ENCODE measurements around the gene NPDC1. TPM values are rescaled to one million over a fixed set of nuclear protein-coding genes. Genes with fewer than 3 reads are reported as not detected.

Gene NPDC1
- polyA plus RNA-seq, 3 donors, result 0.51 to 2.7 TPM; not detected in 1

DNA sequence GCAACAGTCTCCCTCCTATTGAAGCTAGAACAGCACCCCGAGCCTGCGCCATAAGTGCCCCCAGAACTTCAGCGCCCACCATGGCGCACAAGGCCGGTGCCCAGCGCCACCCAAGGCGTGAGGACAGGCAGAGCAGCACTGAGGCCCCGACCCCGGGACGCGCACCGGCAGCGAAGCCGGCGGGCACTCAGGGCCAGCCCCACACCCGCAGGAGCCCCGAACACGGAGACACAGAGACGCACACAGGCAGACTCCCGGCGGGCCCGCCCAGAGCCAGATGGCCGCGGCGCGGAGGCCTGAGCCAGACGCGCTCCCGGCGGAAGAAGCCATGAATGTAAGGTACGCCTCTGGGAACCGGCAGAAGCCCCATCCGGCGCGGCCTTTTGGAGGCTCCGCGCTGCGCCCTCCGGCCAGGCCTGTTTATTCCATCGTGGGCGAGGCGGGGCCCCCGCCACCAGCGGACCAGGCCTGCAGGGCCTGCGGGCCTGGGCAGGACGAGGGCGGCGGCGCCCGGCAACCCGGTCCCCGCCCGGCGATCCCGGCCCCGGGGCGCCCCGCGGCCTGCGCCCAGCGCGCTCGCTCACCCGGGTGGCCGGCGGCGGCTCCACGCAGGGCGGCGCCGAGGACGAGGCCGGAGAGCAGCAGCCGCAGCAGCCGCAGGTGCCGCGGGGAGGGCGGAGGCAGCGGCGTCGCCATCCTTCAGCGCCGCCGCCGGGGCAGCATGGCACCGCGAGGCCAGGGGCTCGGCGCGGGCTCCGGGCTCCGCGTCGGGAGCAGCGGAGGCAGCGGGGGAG lies 486 bp downstream of the NPDC1 start:
- Mint-ChIP-seq H3K27me3 (ENCODE audit: low read depth in 3 of 3) (peaks cover 61 to 74% (median 72%) of the 10 kb centered on the region in 3 donors), H3K4me1 (peaks cover 13% of the 10 kb centered on the region), H3K36me3 (peaks cover 1 to 4% of the 10 kb centered on the region in 2 donors), H3K4me3 (peak overlapping the region; percentile 52 to 85), H3K27ac (no peak overlapping the region), H3K9me3 (peaks cover 0 to 10% (median 2%) of the 10 kb centered on the region in 7 donors)
- TF ChIP-seq, protein P1, sequence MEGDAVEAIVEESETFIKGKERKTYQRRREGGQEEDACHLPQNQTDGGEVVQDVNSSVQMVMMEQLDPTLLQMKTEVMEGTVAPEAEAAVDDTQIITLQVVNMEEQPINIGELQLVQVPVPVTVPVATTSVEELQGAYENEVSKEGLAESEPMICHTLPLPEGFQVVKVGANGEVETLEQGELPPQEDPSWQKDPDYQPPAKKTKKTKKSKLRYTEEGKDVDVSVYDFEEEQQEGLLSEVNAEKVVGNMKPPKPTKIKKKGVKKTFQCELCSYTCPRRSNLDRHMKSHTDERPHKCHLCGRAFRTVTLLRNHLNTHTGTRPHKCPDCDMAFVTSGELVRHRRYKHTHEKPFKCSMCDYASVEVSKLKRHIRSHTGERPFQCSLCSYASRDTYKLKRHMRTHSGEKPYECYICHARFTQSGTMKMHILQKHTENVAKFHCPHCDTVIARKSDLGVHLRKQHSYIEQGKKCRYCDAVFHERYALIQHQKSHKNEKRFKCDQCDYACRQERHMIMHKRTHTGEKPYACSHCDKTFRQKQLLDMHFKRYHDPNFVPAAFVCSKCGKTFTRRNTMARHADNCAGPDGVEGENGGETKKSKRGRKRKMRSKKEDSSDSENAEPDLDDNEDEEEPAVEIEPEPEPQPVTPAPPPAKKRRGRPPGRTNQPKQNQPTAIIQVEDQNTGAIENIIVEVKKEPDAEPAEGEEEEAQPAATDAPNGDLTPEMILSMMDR (IDR thresholded peaks at IDR 0.05), result no peak
- peaks cover 23 to 69% of the 10 kb centered on the region in 2 donors for H3K27me3 ChIP-seq (ENCODE audit: control insufficient read depth in 2 of 2, insufficient read depth in 2 of 2, low read length in 2 of 2)
- H3K79me2 ChIP-seq (ENCODE audit: insufficient read depth, low read length), result no peaks in the 10 kb centered on the region
- H4K20me1 ChIP-seq (ENCODE audit: insufficient read depth, low read length), result peaks cover 10% of the 10 kb centered on the region
- peak overlapping the region; percentile 76 for H3K4me2 ChIP-seq (replicated peaks; ENCODE audit: extremely low read depth, low read length, poor library complexity, severe bottlenecking)
- no peak overlapping the region for H3K9ac ChIP-seq (ENCODE audit: insufficient read depth, low read length, poor library complexity, severe bottlenecking)
- H2AFZ ChIP-seq (ENCODE audit: insufficient read depth, low read depth, low read length, poor library complexity, severe bottlenecking), result peak overlapping the region; percentile 50
- no peak for DNase-seq
- no peaks in the 10 kb centered on the region for H3K36me3 ChIP-seq (replicated peaks in 1 of 2; ENCODE audit: control insufficient read depth in 1 of 2, insufficient read depth in 2 of 2, low read length in 2 of 2)
- intact Hi-C loops (cut with micrococcal nuclease), result no loop called here
- no peak overlapping the region for H3K27ac ChIP-seq (ENCODE audit: low read depth in 1 of 2, low read length in 2 of 2)
- peaks cover 18 to 30% of the 10 kb centered on the region in 2 donors for H3K4me1 ChIP-seq (ENCODE audit: control insufficient read depth in 1 of 2, insufficient read depth in 2 of 2, low read length in 2 of 2)
- H3K4me3 ChIP-seq (replicated peaks in 1 of 3; ENCODE audit: low read depth in 2 of 3, low read length in 3 of 3), result peak overlapping the region in 2 of 3 experiments; percentile 7 to 66
- WGBS (ENCODE audit: insufficient coverage), result 2% methylated on average over 96 of the region's 96 CpGs
- peaks cover 0 to 13% of the 10 kb centered on the region in 2 donors for H3K9me3 ChIP-seq (replicated peaks in 1 of 2; ENCODE audit: control insufficient read depth in 1 of 2, insufficient read depth in 1 of 2, low read length in 2 of 2)

DNA sequence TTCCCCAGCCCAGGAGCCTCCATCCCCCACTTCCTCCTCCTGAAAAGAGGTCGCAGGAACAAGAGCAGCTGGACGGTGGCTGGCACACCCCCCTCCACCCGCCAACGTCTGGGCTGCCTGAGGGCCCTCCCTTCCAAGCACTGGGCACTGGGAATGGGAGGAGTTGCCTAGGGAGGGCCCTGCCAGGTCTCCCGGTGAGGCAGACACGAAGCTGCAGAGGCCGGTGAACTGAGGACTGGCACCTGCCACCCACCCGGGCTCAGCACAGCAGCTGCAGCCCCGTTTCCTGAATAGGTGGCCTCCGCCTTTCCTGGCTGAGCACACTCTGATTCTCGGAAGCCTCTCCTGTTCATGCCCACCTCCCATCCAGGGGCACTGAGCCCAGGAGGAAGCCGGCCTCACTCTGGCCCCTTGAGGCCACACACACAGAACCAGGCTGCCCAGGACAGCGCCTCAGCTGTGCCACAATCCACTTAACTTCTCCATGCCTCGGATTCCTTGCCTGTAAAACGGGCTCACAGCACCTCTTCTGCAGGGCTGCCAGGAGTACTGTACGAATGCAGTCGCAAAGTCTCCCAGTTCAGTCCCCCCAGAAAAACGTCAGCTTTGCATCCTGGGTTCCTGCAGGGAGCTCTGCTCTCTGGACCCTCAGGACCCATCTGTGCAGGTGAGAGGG lies 1.3 kb downstream of the NPDC1 start:
- Mint-ChIP-seq H3K9me3 (peaks cover 0 to 10% (median 2%) of the 10 kb centered on the region in 7 donors), H3K4me3 (peak overlapping the region in 1 of 2 donors; percentile 85), H3K27ac (peak overlapping the region in 1 of 7 donors; percentile 18), H3K36me3 (peaks cover 1 to 4% of the 10 kb centered on the region in 2 donors), H3K27me3 (ENCODE audit: low read depth in 3 of 3) (peaks cover 52 to 66% (median 65%) of the 10 kb centered on the region in 3 donors), H3K4me1 (peaks cover 13% of the 10 kb centered on the region)
- no peak overlapping the region for H3K9ac ChIP-seq (ENCODE audit: insufficient read depth, low read length, poor library complexity, severe bottlenecking)
- TF ChIP-seq, protein P1 (IDR thresholded peaks at IDR 0.05), result no peak
- no peak overlapping the region for H3K4me2 ChIP-seq (replicated peaks; ENCODE audit: extremely low read depth, low read length, poor library complexity, severe bottlenecking)
- peaks cover 18 to 30% of the 10 kb centered on the region in 2 donors for H3K4me1 ChIP-seq (ENCODE audit: control insufficient read depth in 1 of 2, insufficient read depth in 2 of 2, low read length in 2 of 2)
- H3K9me3 ChIP-seq (replicated peaks in 1 of 2; ENCODE audit: control insufficient read depth in 1 of 2, insufficient read depth in 1 of 2, low read length in 2 of 2), result peaks cover 0 to 13% of the 10 kb centered on the region in 2 donors
- H3K27ac ChIP-seq (ENCODE audit: low read depth in 1 of 2, low read length in 2 of 2), result no peak overlapping the region
- WGBS (ENCODE audit: insufficient coverage), result 5% methylated on average over 17 of the region's 18 CpGs
- intact Hi-C loops (cut with micrococcal nuclease), result no loop called here
- H4K20me1 ChIP-seq (ENCODE audit: insufficient read depth, low read length), result peaks cover 11% of the 10 kb centered on the region
- no peaks in the 10 kb centered on the region for H3K79me2 ChIP-seq (ENCODE audit: insufficient read depth, low read length)
- H2AFZ ChIP-seq (ENCODE audit: insufficient read depth, low read depth, low read length, poor library complexity, severe bottlenecking), result no peak overlapping the region
- no peaks in the 10 kb centered on the region for H3K36me3 ChIP-seq (replicated peaks in 1 of 2; ENCODE audit: control insufficient read depth in 1 of 2, insufficient read depth in 2 of 2, low read length in 2 of 2)
- H3K4me3 ChIP-seq (replicated peaks in 1 of 3; ENCODE audit: low read depth in 2 of 3, low read length in 3 of 3), result peak overlapping the region in 1 of 3 experiments; percentile 42
- no peak for DNase-seq
- H3K27me3 ChIP-seq (ENCODE audit: control insufficient read depth in 2 of 2, insufficient read depth in 2 of 2, low read length in 2 of 2), result peaks cover 23 to 61% of the 10 kb centered on the region in 2 donors

All from CD14-positive monocyte (primary cell).